C4-2B (cell line): ENCODE results near the gene GTPBP4.

Experiments used
- H3K27ac ChIP-seq: fragments of 450-650 bp; 2 replicates; pipeline ENCODE4 v1.5.1; 2017
- CTCF ChIP-seq: fragments of 450-650 bp; conservative IDR thresholded peaks from 2 replicates; pipeline ENCODE4 v1.5.1; 2017; ENCODE audit warnings: mild to moderate bottlenecking
- ZFX ChIP-seq: fragments of 450-650 bp; IDR thresholded peaks from 2 replicates; pipeline ENCODE4 v1.6.1; 2017

GTPBP4 gene

GRCh38 chr10:972763-973162 is 15.5 kb upstream of the GTPBP4 start:
- no peak overlapping the region for H3K27ac ChIP-seq
- TF ChIP-seq ZFX (no peak), CTCF (no peak)

GRCh38 chr10:974038-974784 is 14.0 kb upstream of the GTPBP4 start:
- no peak overlapping the region for H3K27ac ChIP-seq

GRCh38 chr10:974785-975074 is 13.5 kb upstream of the GTPBP4 start:
- TF ChIP-seq ZFX (no peak), CTCF (no peak)
- H3K27ac ChIP-seq, result no peak overlapping the region

More at GRCh38 chr10:974038-974784, 14.0 kb upstream of the GTPBP4 start:
- TF ChIP-seq CTCF, result no peak
- no peak for TF ChIP-seq ZFX

- TF ChIP-seq ZFX (no peak), CTCF (no peak)
- no peak overlapping the region for H3K27ac ChIP-seq
Measured at GRCh38 chr10:976316-976715, 11.9 kb upstream of the GTPBP4 start.

GRCh38 chr10:978826-979421 is 9.3 kb upstream of the GTPBP4 start:
- TF ChIP-seq ZFX (no peak), CTCF (no peak)
- H3K27ac ChIP-seq, result no peak overlapping the region

GRCh38 chr10:980468-981093 is 7.7 kb upstream of the GTPBP4 start:
- H3K27ac ChIP-seq, result no peak overlapping the region
- TF ChIP-seq CTCF (no peak), ZFX (no peak)

- no peak for TF ChIP-seq CTCF
- TF ChIP-seq ZFX, result no peak
- no peak overlapping the region for H3K27ac ChIP-seq
Measured at GRCh38 chr10:983401-983800, 4.8 kb upstream of the GTPBP4 start.
